HCT116 (cell line): Measurements from ENCODE around the gene TFF3. TPM values are rescaled to one million over a fixed set of nuclear protein-coding genes. Genes with fewer than 3 reads are reported as not detected.

Experiments
- ATAC-seq: fragments of 200-7000 bp; cut with Tn5 transposase; 2 replicates; pipeline ENCODE4 v1.9.1; 2020; ENCODE audit warnings: mild to moderate bottlenecking, moderate library complexity
- BruUV-seq: library from RNA; stranded (reverse); fragments of 400-500 nt; replicated peaks from 2 replicates; lab custom pipeline; 2021; lab: Mats Ljungman, UMichigan
- CTCF ChIA-PET: fragments of 300-600 bp; sonication (Branson Sonifier 250); formaldehyde crosslinking; loops from one replicate; lab custom pipeline; 2021; ENCODE audit warnings: antibody characterized with exemption; lab: Charles Lee
- POLR2A ChIA-PET: fragments of 300-600, 350-600 bp; sonication (Branson Sonifier 250); formaldehyde crosslinking; loops from one replicate; lab custom pipeline; 2021; ENCODE audit warnings: antibody characterized with exemption; lab: Charles Lee
- RAD21 ChIA-PET, 2 experiments: fragments of 300-600 bp; sonication (Branson Sonifier 250); formaldehyde crosslinking; loops; one replicate each; lab custom pipeline; 2023; ENCODE audit warnings: low total read pairs in 2 of 2; ENCODE audit not compliant: uncharacterized antibody in 2 of 2, unreplicated experiment in 2 of 2, low non-redundant PET in 1 of 2; lab: Charles Lee
- DNase-seq: peaks from one replicate; pipeline ENCODE4 v3.0.0-alpha.2; 2010; ENCODE audit warnings: low read depth, low spot score
- H2AFZ ChIP-seq: fragments of 200-600 bp; shearing (Covaris generic), sonication (generic); 2 replicates; pipeline ENCODE4 v1.6.1; 2017; ENCODE audit warnings: low read depth, mixed run types, mixed read lengths, antibody characterized with exemption, low read length; ENCODE audit not compliant: poor library complexity, severe bottlenecking
- H3K27ac ChIP-seq: 2 replicates; pipeline ENCODE4 v1.5.1; 2012; ENCODE audit warnings: low read depth, low read length
- H3K27me3 ChIP-seq: fragments of 200-600 bp; sonication (generic); 2 replicates; pipeline ENCODE4 v1.6.1; 2016; ENCODE audit warnings: mixed run types, low read length, mixed read lengths; ENCODE audit not compliant: insufficient read depth
- H3K36me3 ChIP-seq, 2 experiments: fragments of 200-500 bp in 1 of 2; fragments of 200-600 bp in 1 of 2; sonication (Bioruptor generic) in 1 of 2; sonication (generic) in 1 of 2; 2 replicates each; pipeline versions ENCODE4 v1.5.1 to v1.6.1; 2014 to 2016; ENCODE audit warnings: low read length in 2 of 2, inconsistent platforms in 1 of 2, mixed read lengths in 1 of 2, mixed run types in 1 of 2; ENCODE audit not compliant: insufficient read depth in 2 of 2, control insufficient read depth in 1 of 2
- H3K4me1 ChIP-seq, 2 experiments: fragments of 200-600 bp in 1 of 2; sonication (generic) in 1 of 2; 2 replicates each; pipeline versions ENCODE4 v1.5.1 to v1.6.1; 2012 to 2017; ENCODE audit warnings: low read length in 2 of 2, inconsistent platforms in 1 of 2, mild to moderate bottlenecking in 1 of 2, mixed read lengths in 1 of 2, mixed run types in 1 of 2, moderate library complexity in 1 of 2; ENCODE audit not compliant: insufficient read depth in 2 of 2, control insufficient read depth in 1 of 2
- H3K4me2 ChIP-seq: fragments of 200-600 bp; sonication (generic); 2 replicates; pipeline ENCODE4 v1.6.1; 2017; ENCODE audit warnings: mixed run types, low read length, mixed read lengths
- H3K4me3 ChIP-seq, 2 experiments: fragments of 200-600 bp in 1 of 2; sonication (generic) in 1 of 2; replicated peaks in 1 of 2; 2 replicates each; pipeline ENCODE4 v1.5.1; 2011 to 2016; ENCODE audit warnings: low read length in 2 of 2, control low read depth in 1 of 2, low read depth in 1 of 2, mild to moderate bottlenecking in 1 of 2, mixed read lengths in 1 of 2, mixed run types in 1 of 2
- H3K79me2 ChIP-seq: fragments of 200-600 bp; sonication (generic); 2 replicates; pipeline ENCODE4 v1.6.1; 2017; ENCODE audit warnings: mild to moderate bottlenecking, mixed run types, low read length, moderate library complexity, mixed read lengths; ENCODE audit not compliant: insufficient read depth
- H3K9ac ChIP-seq: fragments of 200-600 bp; sonication (generic); 2 replicates; pipeline ENCODE4 v1.6.1; 2016; ENCODE audit warnings: low read length, mixed read lengths
- H3K9me2 ChIP-seq: fragments of 200-600 bp; sonication (generic), shearing (Covaris generic); 2 replicates; pipeline ENCODE4 v1.6.1; 2017; ENCODE audit warnings: mixed run types, mild to moderate bottlenecking, moderate library complexity; ENCODE audit not compliant: insufficient read depth
- H3K9me3 ChIP-seq, 2 experiments: fragments of 200-500 bp in 1 of 2; fragments of 200-600 bp in 1 of 2; sonication (Bioruptor generic) in 1 of 2; sonication (generic) in 1 of 2; 2 replicates each; pipeline ENCODE4 v1.6.1; 2014 to 2017; ENCODE audit warnings: low read length in 2 of 2, mixed read lengths in 2 of 2, inconsistent platforms in 1 of 2, low read depth in 1 of 2, mild to moderate bottlenecking in 1 of 2, mixed run types in 1 of 2, moderate library complexity in 1 of 2; ENCODE audit not compliant: control insufficient read depth in 1 of 2, insufficient read depth in 1 of 2
- H4K20me1 ChIP-seq: fragments of 200-600 bp; sonication (generic), shearing (Covaris generic); 2 replicates; pipeline ENCODE4 v1.6.1; 2017; ENCODE audit warnings: mixed run types, mild to moderate bottlenecking, moderate library complexity; ENCODE audit not compliant: insufficient read depth
- CBX3 ChIP-seq: IDR thresholded peaks from 2 replicates; pipeline ENCODE4 v1.6.1; 2012; ENCODE audit warnings: low read depth
- EGR1 ChIP-seq: IDR thresholded peaks from 2 replicates; pipeline ENCODE4 v1.6.1; 2012; ENCODE audit warnings: low read depth
- EZH2 ChIP-seq: fragments of 200-600 bp; sonication (generic); IDR thresholded peaks from 2 replicates; pipeline ENCODE4 v1.6.1; 2017; ENCODE audit warnings: antibody characterized with exemption, mixed run types
- EZH2phosphoT487 ChIP-seq: fragments of 200-600 bp; IDR thresholded peaks from 2 replicates; pipeline ENCODE4 v1.6.1; 2018; ENCODE audit warnings: antibody characterized with exemption, borderline replicate concordance
- JUND ChIP-seq: IDR thresholded peaks from 2 replicates; pipeline ENCODE4 v1.6.1; 2012
- POLR2AphosphoS5 ChIP-seq: IDR thresholded peaks from 2 replicates; pipeline ENCODE4 v1.6.1; 2011; ENCODE audit warnings: mild to moderate bottlenecking, low read depth, low read length, moderate library complexity
- SIN3A ChIP-seq: IDR thresholded peaks from 2 replicates; pipeline ENCODE4 v1.6.1; 2012; ENCODE audit warnings: low read depth
- SP1 ChIP-seq: IDR thresholded peaks from 2 replicates; pipeline ENCODE4 v1.6.1; 2012; ENCODE audit warnings: low read depth
- SRF ChIP-seq: IDR thresholded peaks from 2 replicates; pipeline ENCODE4 v1.6.1; 2012; ENCODE audit warnings: low read depth
- TCF7L2 ChIP-seq: IDR thresholded peaks from 2 replicates; pipeline ENCODE4 v1.7.0; 2011; ENCODE audit warnings: borderline replicate concordance, inconsistent platforms; ENCODE audit not compliant: insufficient read depth, insufficient read length; ENCODE audit errors: extremely low read depth
- YY1 ChIP-seq: IDR thresholded peaks from 2 replicates; pipeline ENCODE4 v1.6.1; 2011; ENCODE audit warnings: low read length, low read depth, moderate library complexity, mild to moderate bottlenecking; ENCODE audit not compliant: insufficient replicate concordance; ENCODE audit errors: extremely low read depth
- ZNF274 ChIP-seq: fragments of 200-500 bp; sonication (Bioruptor generic); IDR thresholded peaks from 2 replicates; pipeline ENCODE4 v1.6.1; 2014; ENCODE audit warnings: mild to moderate bottlenecking, low read depth, low read length, inconsistent platforms
- intact Hi-C: fragments of 100-400 bp; cut with micrococcal nuclease; formaldehyde crosslinking; loops from 2 replicates; pipeline ENCODE4 v1.10.0; 2022
- total RNA-seq: library from RNA; stranded (reverse); gene quantifications from one replicate; pipeline ENCODE4 v1.2.1, GENCODE V29; 2021; ENCODE audit not compliant: unreplicated experiment
- TF ChIP-seq, protein P1 (sequence below): IDR thresholded peaks from 2 replicates; pipeline ENCODE4 v1.6.1; 2012; ENCODE audit warnings: low read depth
- TF ChIP-seq, protein P2 (sequence below), 3 experiments: fragments of 200-600 bp in 1 of 3; sonication (generic) in 1 of 3; IDR thresholded peaks in 2 of 3; conservative IDR thresholded peaks in 1 of 3; 2 replicates each; pipeline ENCODE4 v1.5.1; 2012 to 2017; ENCODE audit warnings: low read depth in 2 of 3, low read length in 2 of 3, antibody characterized with exemption in 1 of 3, borderline replicate concordance in 1 of 3, control low read depth in 1 of 3, mild to moderate bottlenecking in 1 of 3, mixed read lengths in 1 of 3, mixed run types in 1 of 3, moderate library complexity in 1 of 3; ENCODE audit not compliant: insufficient read depth in 1 of 3
- TF ChIP-seq, protein P3 (sequence below): IDR thresholded peaks from 2 replicates; pipeline ENCODE4 v1.6.1; 2011; ENCODE audit warnings: mild to moderate bottlenecking, low read length, moderate library complexity; ENCODE audit not compliant: insufficient replicate concordance; ENCODE audit errors: extremely low read depth
- TF ChIP-seq, protein P4 (sequence below): IDR thresholded peaks from 2 replicates; pipeline ENCODE4 v1.6.1; 2012

TFF3 gene
- total RNA-seq, 1 experiment from 2014 or later, result 0.22 TPM

DNA sequence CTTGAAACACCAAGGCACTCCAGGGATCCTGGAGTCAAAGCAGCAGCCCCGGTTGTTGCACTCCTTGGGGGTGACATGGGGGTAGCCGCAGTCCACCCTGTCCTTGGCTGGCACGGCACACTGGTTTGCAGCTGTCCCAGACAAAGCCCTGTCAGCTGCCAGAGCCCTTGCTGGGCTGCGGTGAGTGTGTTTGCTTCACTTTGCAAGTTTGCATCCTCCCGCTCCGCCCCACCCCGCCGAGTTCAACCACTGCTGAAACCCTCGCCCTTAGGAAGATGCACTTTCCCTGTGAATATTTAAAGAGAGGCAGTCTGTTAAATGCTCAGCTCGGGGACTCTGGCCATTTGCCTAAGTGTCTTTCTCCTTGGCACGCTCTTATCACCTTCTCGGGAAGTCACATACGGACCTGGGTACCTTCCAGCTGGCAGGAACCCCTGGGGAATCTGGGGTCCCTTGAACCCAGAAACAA, 1.7 kb downstream of the TFF3 start:
- intact Hi-C loops, result no loop called here
- no peak for TF ChIP-seq SIN3A
- no peak for TF ChIP-seq YY1
- no peak for TF ChIP-seq EGR1
- TF ChIP-seq SRF, result no peak
- TF ChIP-seq TCF7L2, result no peak
- TF ChIP-seq, protein P1, sequence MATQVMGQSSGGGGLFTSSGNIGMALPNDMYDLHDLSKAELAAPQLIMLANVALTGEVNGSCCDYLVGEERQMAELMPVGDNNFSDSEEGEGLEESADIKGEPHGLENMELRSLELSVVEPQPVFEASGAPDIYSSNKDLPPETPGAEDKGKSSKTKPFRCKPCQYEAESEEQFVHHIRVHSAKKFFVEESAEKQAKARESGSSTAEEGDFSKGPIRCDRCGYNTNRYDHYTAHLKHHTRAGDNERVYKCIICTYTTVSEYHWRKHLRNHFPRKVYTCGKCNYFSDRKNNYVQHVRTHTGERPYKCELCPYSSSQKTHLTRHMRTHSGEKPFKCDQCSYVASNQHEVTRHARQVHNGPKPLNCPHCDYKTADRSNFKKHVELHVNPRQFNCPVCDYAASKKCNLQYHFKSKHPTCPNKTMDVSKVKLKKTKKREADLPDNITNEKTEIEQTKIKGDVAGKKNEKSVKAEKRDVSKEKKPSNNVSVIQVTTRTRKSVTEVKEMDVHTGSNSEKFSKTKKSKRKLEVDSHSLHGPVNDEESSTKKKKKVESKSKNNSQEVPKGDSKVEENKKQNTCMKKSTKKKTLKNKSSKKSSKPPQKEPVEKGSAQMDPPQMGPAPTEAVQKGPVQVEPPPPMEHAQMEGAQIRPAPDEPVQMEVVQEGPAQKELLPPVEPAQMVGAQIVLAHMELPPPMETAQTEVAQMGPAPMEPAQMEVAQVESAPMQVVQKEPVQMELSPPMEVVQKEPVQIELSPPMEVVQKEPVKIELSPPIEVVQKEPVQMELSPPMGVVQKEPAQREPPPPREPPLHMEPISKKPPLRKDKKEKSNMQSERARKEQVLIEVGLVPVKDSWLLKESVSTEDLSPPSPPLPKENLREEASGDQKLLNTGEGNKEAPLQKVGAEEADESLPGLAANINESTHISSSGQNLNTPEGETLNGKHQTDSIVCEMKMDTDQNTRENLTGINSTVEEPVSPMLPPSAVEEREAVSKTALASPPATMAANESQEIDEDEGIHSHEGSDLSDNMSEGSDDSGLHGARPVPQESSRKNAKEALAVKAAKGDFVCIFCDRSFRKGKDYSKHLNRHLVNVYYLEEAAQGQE, result no peak
- TF ChIP-seq, protein P2, sequence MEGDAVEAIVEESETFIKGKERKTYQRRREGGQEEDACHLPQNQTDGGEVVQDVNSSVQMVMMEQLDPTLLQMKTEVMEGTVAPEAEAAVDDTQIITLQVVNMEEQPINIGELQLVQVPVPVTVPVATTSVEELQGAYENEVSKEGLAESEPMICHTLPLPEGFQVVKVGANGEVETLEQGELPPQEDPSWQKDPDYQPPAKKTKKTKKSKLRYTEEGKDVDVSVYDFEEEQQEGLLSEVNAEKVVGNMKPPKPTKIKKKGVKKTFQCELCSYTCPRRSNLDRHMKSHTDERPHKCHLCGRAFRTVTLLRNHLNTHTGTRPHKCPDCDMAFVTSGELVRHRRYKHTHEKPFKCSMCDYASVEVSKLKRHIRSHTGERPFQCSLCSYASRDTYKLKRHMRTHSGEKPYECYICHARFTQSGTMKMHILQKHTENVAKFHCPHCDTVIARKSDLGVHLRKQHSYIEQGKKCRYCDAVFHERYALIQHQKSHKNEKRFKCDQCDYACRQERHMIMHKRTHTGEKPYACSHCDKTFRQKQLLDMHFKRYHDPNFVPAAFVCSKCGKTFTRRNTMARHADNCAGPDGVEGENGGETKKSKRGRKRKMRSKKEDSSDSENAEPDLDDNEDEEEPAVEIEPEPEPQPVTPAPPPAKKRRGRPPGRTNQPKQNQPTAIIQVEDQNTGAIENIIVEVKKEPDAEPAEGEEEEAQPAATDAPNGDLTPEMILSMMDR (IDR thresholded peaks at IDR 0.05 in 2 of 3, conservative IDR thresholded peaks at IDR 0.05 in 1 of 3; ENCODE audit: borderline replicate concordance in 1 of 3, insufficient read depth in 1 of 3, low read depth in 2 of 3, low read length in 2 of 3), result no peak
- TF ChIP-seq EZH2phosphoT487, result no peak
- no peak for TF ChIP-seq ZNF274
- TF ChIP-seq, protein P3, sequence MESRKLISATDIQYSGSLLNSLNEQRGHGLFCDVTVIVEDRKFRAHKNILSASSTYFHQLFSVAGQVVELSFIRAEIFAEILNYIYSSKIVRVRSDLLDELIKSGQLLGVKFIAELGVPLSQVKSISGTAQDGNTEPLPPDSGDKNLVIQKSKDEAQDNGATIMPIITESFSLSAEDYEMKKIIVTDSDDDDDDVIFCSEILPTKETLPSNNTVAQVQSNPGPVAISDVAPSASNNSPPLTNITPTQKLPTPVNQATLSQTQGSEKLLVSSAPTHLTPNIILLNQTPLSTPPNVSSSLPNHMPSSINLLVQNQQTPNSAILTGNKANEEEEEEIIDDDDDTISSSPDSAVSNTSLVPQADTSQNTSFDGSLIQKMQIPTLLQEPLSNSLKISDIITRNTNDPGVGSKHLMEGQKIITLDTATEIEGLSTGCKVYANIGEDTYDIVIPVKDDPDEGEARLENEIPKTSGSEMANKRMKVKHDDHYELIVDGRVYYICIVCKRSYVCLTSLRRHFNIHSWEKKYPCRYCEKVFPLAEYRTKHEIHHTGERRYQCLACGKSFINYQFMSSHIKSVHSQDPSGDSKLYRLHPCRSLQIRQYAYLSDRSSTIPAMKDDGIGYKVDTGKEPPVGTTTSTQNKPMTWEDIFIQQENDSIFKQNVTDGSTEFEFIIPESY, result no peak
- no peak for TF ChIP-seq SP1
- no peak for TF ChIP-seq POLR2AphosphoS5
- no peak for TF ChIP-seq EZH2
- no peak for TF ChIP-seq JUND
- TF ChIP-seq, protein P4, sequence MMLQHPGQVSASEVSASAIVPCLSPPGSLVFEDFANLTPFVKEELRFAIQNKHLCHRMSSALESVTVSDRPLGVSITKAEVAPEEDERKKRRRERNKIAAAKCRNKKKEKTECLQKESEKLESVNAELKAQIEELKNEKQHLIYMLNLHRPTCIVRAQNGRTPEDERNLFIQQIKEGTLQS, result no peak
- no peak for TF ChIP-seq CBX3
- TF ChIP-seq, all 23 proteins: peak for 0
- Histone ChIP-seq H4K20me1 (no peaks in the 10 kb centered on the region), H3K27ac (no peak overlapping the region), H3K9ac (no peak overlapping the region), H3K36me3 (no peaks in the 10 kb centered on the region), H3K4me2 (no peak overlapping the region), H3K4me1 (peaks cover 0 to 5% of the 10 kb centered on the region in 2 experiments; a peak in 1 of 4 replicates), H3K9me2 (no peaks in the 10 kb centered on the region), H3K4me3 (no peak overlapping the region), H3K9me3 (no peaks in the 10 kb centered on the region), H2AFZ (no peak overlapping the region), H3K79me2 (no peaks in the 10 kb centered on the region), H3K27me3 (no peaks in the 10 kb centered on the region)
- BruUV-seq, result no TSS peak
- ChIA-PET POLR2A (no interaction called here), RAD21 (no interaction called here), CTCF (no interaction called here)
- DNase-seq (no peak), ATAC-seq (no peak)
